Ramos (cell line): ENCODE data around the gene CCL5.
"Not testable (repeated sequence)": the region's sequence is repeated elsewhere in the genome, so short reads cannot be mapped to it uniquely, and the experiment has no call there.

ENCODE experiments used
- in situ Hi-C: fragments of 300-500 bp; cut with MboI; formaldehyde crosslinking; loops from one replicate; pipeline ENCODE4 v1.14.3; 2022; ENCODE audit warnings: low sequenced_read_pairs; ENCODE audit not compliant: unreplicated experiment

CCL5 gene

GRCh38 chr17:35900280-35900679 is 20.1 kb upstream of the CCL5 start:
- in situ Hi-C loops: no loop called here

- in situ Hi-C loops: no loop called here
These were observed 18.3 kb upstream of the CCL5 start for GRCh38 chr17:35898283-35899070.

- in situ Hi-C loops: not testable (repeated sequence)
These were observed 17.6 kb upstream of the CCL5 start for GRCh38 chr17:35897772-35898171.

GRCh38 chr17:35895636-35896587 is 15.8 kb upstream of the CCL5 start:
- in situ Hi-C loops: no loop called here

GRCh38 chr17:35894206-35894605 is 14.0 kb upstream of the CCL5 start:
- in situ Hi-C loops: no loop called here

- in situ Hi-C loops: no loop called here
These were observed 13.6 kb upstream of the CCL5 start for GRCh38 chr17:35893751-35894150.

- in situ Hi-C loops: no loop called here
These were observed 12.2 kb upstream of the CCL5 start for GRCh38 chr17:35892091-35893035.

- in situ Hi-C loops: no loop called here
These were observed 11.1 kb upstream of the CCL5 start for GRCh38 chr17:35891269-35891668.

- in situ Hi-C loops: no loop called here
These were observed 10.6 kb upstream of the CCL5 start for GRCh38 chr17:35890774-35891155.

- in situ Hi-C loops: no loop called here
These were observed 9.9 kb upstream of the CCL5 start for GRCh38 chr17:35889818-35890773.

- in situ Hi-C loops: no loop called here
These were observed 9.1 kb upstream of the CCL5 start for GRCh38 chr17:35889241-35889640.

GRCh38 chr17:35878361-35878760 is 1.8 kb downstream of the CCL5 start:
- in situ Hi-C loops: no loop called here

GRCh38 chr17:35877345-35878029 is 2.7 kb downstream of the CCL5 start:
- in situ Hi-C loops: no loop called here

- in situ Hi-C loops: no loop called here
These were observed 3.6 kb downstream of the CCL5 start for GRCh38 chr17:35876534-35876933.

- in situ Hi-C loops: no loop called here
These were observed 4.4 kb downstream of the CCL5 start for GRCh38 chr17:35875800-35876139.

GRCh38 chr17:35875072-35875799 is 4.9 kb downstream of the CCL5 start:
- in situ Hi-C loops: no loop called here

GRCh38 chr17:35872196-35872980 is 7.8 kb downstream of the CCL5 start:
- in situ Hi-C loops: no loop called here
